GM13977 (cell line): Measurements from ENCODE around the gene NUAK1.

Experiments
- DNase-seq: peaks from one replicate; pipeline ENCODE4 v3.0.0; 2012; ENCODE audit warnings: low spot score
- CTCF ChIP-seq: IDR thresholded peaks from 2 replicates; pipeline ENCODE4 v1.5.1; 2012; ENCODE audit warnings: mild to moderate bottlenecking, control low read depth; ENCODE audit not compliant: insufficient read depth; ENCODE audit errors: extremely low read depth, missing control alignments
- in situ Hi-C: fragments of 300-500 bp; cut with MboI; formaldehyde crosslinking; loops from one replicate; pipeline ENCODE4 v1.12.0; 2022; ENCODE audit warnings: low sequenced_read_pairs, low pct_unique_long_range_greater_than_20kb, mixed read lengths, inconsistent platforms; ENCODE audit not compliant: unreplicated experiment

NUAK1 gene

GRCh38 chr12:106035421-106035820 is 103.3 kb downstream of the NUAK1 start:
- no peak for TF ChIP-seq CTCF
- in situ Hi-C loops = no loop called here
- DNase-seq = no peak

DNA sequence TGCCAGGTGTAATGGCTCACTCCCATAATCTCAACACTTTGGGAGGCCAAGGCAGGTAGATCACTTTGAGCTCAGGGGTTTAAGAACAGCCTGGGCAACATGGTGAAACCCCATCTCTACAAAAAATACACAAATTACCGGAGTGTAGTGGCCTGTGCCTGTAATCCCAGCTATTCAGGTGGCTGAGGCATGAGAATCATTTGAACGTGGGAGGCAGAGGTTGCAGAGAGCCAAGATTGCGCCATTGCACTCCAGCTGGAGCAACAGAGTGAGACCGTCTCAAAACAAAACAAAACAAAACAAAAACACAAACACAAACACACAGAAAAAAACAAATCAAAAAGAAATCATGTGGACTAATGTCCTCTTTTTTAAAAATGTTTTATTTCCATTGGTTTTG is 104.4 kb downstream of the NUAK1 start:
- no peak for DNase-seq
- no peak for TF ChIP-seq CTCF
- in situ Hi-C loops = no loop called here

DNA sequence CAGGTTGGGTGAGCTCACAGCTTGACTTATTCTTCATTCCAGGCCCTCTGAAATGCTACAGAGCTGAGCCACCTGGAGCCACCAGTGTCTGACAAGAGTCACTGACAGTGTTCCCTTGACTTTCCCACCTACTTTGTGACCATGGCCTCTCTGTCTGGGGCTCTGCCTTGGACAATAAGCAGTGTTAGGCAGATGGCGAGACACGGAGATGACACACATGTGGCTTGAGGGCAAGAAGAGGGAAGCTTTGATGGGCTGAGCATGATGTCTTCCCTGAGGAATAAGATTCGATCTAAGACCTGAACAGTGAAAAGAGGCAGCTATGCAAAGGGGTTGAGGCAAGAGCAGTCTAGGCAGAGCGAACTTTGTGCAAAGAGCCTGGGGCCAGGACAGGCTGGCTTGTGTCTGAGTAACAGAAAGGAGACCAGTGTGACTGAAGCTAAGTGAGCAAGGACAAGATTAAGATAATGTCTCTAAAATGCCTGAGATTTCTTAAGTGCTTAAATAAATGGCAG is 105.5 kb downstream of the NUAK1 start:
- in situ Hi-C loops = no loop called here
- DNase-seq = no peak
- no peak for TF ChIP-seq CTCF

DNA sequence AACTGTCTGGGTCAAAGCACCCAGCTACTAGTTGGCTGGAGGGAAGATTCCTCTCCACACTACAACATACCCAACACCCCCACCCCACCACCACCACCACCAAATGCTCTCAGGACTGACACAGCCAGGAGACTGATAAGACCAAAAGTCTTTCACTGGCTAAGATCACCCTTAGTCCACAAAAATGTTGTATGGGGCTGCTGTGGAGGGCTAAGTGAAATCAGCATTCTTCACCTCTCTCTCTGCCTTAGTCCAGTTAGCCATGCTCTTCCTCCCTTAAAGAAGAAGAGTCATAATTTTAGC is 106.2 kb downstream of the NUAK1 start:
- DNase-seq = no peak
- no peak for TF ChIP-seq CTCF
- in situ Hi-C loops = no loop called here

GRCh38 chr12:106031761-106032622 is 106.8 kb downstream of the NUAK1 start:
- in situ Hi-C loops = no loop called here
- no peak for TF ChIP-seq CTCF
- no peak for DNase-seq

GRCh38 chr12:106030210-106031071 is 108.3 kb downstream of the NUAK1 start:
- in situ Hi-C loops = no loop called here
- TF ChIP-seq CTCF = no peak
- no peak for DNase-seq
